HUES6 (cell line): ENCODE results near the gene COA1.
"Not testable (repeated sequence)": the region's sequence is repeated elsewhere in the genome, so short reads cannot be mapped to it uniquely, and the experiment has no call there.

Experiments
- H3K27ac ChIP-seq: 2 replicates; pipeline ENCODE4 v1.7.0; 2013; ENCODE audit warnings: low read depth, mild to moderate bottlenecking, low read length, inconsistent platforms
- H3K27me3 ChIP-seq: 2 replicates; pipeline ENCODE4 v1.6.1; 2013; ENCODE audit warnings: low read length; ENCODE audit not compliant: control insufficient read depth, insufficient read depth
- H3K36me3 ChIP-seq: 2 replicates; pipeline ENCODE4 v1.6.1; 2013; ENCODE audit warnings: low read length; ENCODE audit not compliant: control insufficient read depth, insufficient read depth
- H3K4me1 ChIP-seq: 2 replicates; pipeline ENCODE4 v1.6.1; 2013; ENCODE audit warnings: low read length; ENCODE audit not compliant: control insufficient read depth, insufficient read depth
- H3K4me3 ChIP-seq: 2 replicates; pipeline ENCODE4 v1.5.1; 2013; ENCODE audit warnings: low read depth, low read length
- H3K9ac ChIP-seq: one replicate; pipeline ENCODE4 v1.6.1; 2013; ENCODE audit warnings: mild to moderate bottlenecking, low read length
- H3K9me3 ChIP-seq: 2 replicates; pipeline ENCODE4 v1.6.1; 2013; ENCODE audit warnings: low read depth, low read length; ENCODE audit not compliant: control insufficient read depth, insufficient read depth

COA1 gene

GRCh38 chr7:43698460-43699255 lies 30.7 kb downstream of the COA1 start:
- H3K27me3 ChIP-seq = no peaks in the 10 kb centered on the region
- H3K4me1 ChIP-seq = peaks cover 26% of the 10 kb centered on the region
- H3K9ac ChIP-seq = no peak overlapping the region
- H3K36me3 ChIP-seq = no peaks in the 10 kb centered on the region
- H3K9me3 ChIP-seq = peaks cover 9% of the 10 kb centered on the region; the same call in 1 of the 2 replicates
- H3K27ac ChIP-seq = no peak overlapping the region
- no peak overlapping the region for H3K4me3 ChIP-seq

- Histone ChIP-seq H3K36me3 (no peaks in the 10 kb centered on the region), H3K4me3 (no peak overlapping the region), H3K27ac (no peak overlapping the region), H3K4me1 (peaks cover 26% of the 10 kb centered on the region), H3K9me3 (peaks cover 2% of the 10 kb centered on the region; the same call in 1 of the 2 replicates), H3K27me3 (no peaks in the 10 kb centered on the region), H3K9ac (no peak overlapping the region)
Observed at GRCh38 chr7:43697690-43698089, 31.6 kb downstream of the COA1 start.

DNA sequence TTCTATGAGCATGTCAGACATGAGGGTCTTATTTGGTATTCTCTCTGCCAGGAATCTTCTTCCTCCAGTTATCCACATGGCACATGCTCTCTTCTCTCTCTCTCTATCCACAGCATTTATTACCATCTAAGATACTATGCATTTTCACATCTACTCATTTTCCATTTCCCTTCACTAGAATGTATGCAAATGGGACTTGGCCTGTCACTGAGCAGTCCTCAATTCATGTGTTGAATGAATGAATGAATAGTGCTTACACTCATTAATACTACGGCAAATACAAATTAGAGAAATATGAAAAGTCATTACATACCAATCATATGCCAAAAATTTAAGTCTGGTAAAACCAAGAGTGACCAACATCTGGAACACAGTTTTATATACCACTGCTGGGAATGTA lies 34.0 kb downstream of the COA1 start:
- no peak overlapping the region for H3K27ac ChIP-seq
- no peak overlapping the region for H3K9ac ChIP-seq
- peaks cover 12% of the 10 kb centered on the region for H3K4me1 ChIP-seq

DNA sequence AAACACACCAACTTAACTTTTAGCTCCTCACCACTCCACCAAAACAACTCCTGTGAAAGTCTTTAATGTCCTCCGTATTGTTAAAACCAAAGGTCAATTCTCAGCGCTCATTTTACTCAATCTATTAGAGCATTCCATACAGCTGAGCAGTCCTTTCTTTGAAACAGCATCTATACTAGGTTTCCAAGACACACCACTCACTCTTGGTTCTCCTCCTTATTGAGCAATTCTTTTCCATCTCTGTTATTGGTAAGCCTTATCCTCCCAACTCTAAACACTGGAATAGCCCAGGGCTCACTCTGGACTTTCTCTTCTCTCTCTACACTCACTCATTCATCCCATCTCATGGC lies 34.9 kb downstream of the COA1 start:
- Histone ChIP-seq H3K27ac (no peak overlapping the region), H3K36me3 (no peaks in the 10 kb centered on the region), H3K9me3 (no peaks in the 10 kb centered on the region; the same call in 1 of the 2 replicates), H3K9ac (no peak overlapping the region), H3K4me1 (peaks cover 12% of the 10 kb centered on the region), H3K4me3 (no peak overlapping the region), H3K27me3 (no peaks in the 10 kb centered on the region)

More for the DNA sequence above, 34.0 kb downstream of the COA1 start:
- Histone ChIP-seq H3K4me3 (no peak overlapping the region), H3K36me3 (no peaks in the 10 kb centered on the region), H3K27me3 (no peaks in the 10 kb centered on the region), H3K9me3 (no peaks in the 10 kb centered on the region)

DNA sequence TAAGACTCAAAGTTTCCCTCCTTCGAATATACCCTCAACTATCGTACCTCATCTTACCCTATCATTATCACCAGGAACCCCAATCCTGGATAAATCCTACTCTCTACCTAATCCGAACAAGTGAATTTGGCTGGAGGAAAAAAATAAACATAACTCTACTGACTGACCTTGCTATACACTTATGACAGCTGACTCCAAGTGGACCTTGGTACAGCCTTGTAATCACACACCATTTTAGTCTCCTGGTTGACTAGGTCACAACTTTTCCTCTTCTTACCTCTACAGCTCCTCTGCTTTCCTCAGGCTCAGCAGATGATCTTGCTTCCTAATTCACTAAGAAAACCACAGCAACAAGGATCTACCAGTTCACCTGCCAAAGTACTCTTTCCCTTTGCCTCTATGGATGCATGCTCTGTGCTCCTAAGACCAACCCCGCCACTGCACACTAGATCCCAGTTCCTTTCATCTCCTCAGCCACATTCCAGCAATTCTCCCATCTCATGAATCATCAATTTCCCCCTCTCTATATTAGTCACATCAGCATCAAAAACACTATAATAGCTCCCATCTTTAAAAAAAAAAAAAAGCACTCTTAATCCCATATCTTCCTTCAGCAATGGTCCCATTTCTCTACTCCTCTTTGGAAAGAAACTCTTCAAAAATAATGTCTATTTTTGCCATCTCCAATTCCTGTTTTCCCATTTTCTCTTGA lies 35.5 kb downstream of the COA1 start:
- H3K27me3 ChIP-seq = no peaks in the 10 kb centered on the region
- H3K36me3 ChIP-seq = no peaks in the 10 kb centered on the region
- H3K27ac ChIP-seq = no peak overlapping the region
- peaks cover 10% of the 10 kb centered on the region for H3K4me1 ChIP-seq
- peaks cover 5% of the 10 kb centered on the region; the same call in 1 of the 2 replicates for H3K9me3 ChIP-seq
- no peak overlapping the region for H3K9ac ChIP-seq
- H3K4me3 ChIP-seq = no peak overlapping the region

GRCh38 chr7:43692582-43693373 lies 36.5 kb downstream of the COA1 start:
- H3K9me3 ChIP-seq = peaks cover 16% of the 10 kb centered on the region; the same call in 1 of the 2 replicates
- no peaks in the 10 kb centered on the region for H3K27me3 ChIP-seq
- H3K9ac ChIP-seq = no peak overlapping the region
- H3K4me1 ChIP-seq = peaks cover 10% of the 10 kb centered on the region
- 0 out of 2 replicates have a peak, but pooled peaks cover 6% of the 10 kb centered on the region for H3K36me3 ChIP-seq
- H3K27ac ChIP-seq = no peak overlapping the region
- H3K4me3 ChIP-seq = no peak overlapping the region

GRCh38 chr7:43691611-43692010 lies 37.7 kb downstream of the COA1 start:
- Histone ChIP-seq H3K36me3 (0 out of 2 replicates have a peak, but pooled peaks cover 6% of the 10 kb centered on the region), H3K9ac (no peak overlapping the region), H3K27ac (no peak overlapping the region), H3K4me1 (peaks cover 10% of the 10 kb centered on the region), H3K27me3 (no peaks in the 10 kb centered on the region), H3K4me3 (no peak overlapping the region), H3K9me3 (peaks cover 25% of the 10 kb centered on the region; the same call in 1 of the 2 replicates)

- H3K27me3 ChIP-seq = no peaks in the 10 kb centered on the region
- no peak overlapping the region for H3K4me3 ChIP-seq
- H3K9ac ChIP-seq = no peak overlapping the region
- no peaks in the 10 kb centered on the region; the same call in 1 of the 2 replicates for H3K4me1 ChIP-seq
- no peak overlapping the region; the same call in 1 of the 2 replicates for H3K27ac ChIP-seq
- H3K36me3 ChIP-seq = 0 out of 2 replicates have a peak, but pooled peaks cover 6% of the 10 kb centered on the region
- H3K9me3 ChIP-seq = peaks cover 38% of the 10 kb centered on the region
Observed at GRCh38 chr7:43689115-43689514, 40.2 kb downstream of the COA1 start.

DNA sequence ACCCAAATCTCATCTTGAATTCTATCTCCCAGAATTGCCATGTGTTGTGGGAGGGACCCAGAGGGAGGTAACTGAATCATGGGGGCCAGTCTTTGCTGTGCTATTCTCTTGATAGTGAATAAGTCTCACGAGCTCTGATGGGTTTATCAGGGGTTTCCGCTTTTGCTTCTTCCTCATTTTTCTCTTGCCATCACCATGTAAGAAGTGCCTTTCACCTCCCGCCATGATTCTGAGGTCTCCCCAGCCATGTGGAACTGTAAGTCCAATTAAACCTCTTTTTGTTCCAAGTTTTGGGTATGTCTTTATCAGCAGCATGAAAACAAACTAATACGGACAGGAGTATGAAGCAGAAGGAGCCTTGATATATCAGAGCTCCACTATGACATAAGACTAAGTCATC lies 41.5 kb downstream of the COA1 start:
- H3K36me3 ChIP-seq, H3K9ac ChIP-seq, H3K27me3 ChIP-seq, H3K4me1 ChIP-seq, H3K27ac ChIP-seq, H3K4me3 ChIP-seq: not testable (repeated sequence)
- peaks cover 45% of the 10 kb centered on the region for H3K9me3 ChIP-seq

DNA sequence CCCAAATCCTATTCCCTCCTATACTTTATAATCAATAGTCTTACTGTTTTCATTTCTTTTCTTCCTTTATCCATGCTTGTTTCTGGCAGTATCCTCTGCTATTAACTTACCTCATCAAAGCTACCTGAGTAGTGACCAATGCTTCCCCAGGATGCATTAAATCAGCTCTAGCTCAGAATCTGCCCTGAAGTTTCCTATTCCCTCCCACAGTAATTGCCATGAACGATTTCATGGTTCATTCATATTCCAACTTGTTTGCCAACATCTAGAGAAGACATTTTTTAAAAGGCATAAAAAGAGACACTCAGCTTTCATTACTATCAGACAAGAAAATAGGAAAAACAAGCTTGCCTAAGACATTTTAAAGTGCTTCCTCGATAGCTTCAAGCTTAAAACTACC lies 42.3 kb downstream of the COA1 start:
- H3K4me3 ChIP-seq = no peak overlapping the region
- no peak overlapping the region for H3K27ac ChIP-seq
- H3K36me3 ChIP-seq = 0 out of 2 replicates have a peak, but pooled peaks cover 6% of the 10 kb centered on the region
- H3K9ac ChIP-seq = no peak overlapping the region
- H3K4me1 ChIP-seq = no peaks in the 10 kb centered on the region
- H3K27me3 ChIP-seq = no peaks in the 10 kb centered on the region
- H3K9me3 ChIP-seq = peaks cover 45% of the 10 kb centered on the region
